ENCODE data around the gene IMMP2L. TPM values are rescaled to one million over a fixed set of nuclear protein-coding genes. Genes with fewer than 3 reads are reported as not detected.

IMMP2L gene
- total RNA-seq, 1 donor from 2014 or later, result 16.7 TPM

DNA sequence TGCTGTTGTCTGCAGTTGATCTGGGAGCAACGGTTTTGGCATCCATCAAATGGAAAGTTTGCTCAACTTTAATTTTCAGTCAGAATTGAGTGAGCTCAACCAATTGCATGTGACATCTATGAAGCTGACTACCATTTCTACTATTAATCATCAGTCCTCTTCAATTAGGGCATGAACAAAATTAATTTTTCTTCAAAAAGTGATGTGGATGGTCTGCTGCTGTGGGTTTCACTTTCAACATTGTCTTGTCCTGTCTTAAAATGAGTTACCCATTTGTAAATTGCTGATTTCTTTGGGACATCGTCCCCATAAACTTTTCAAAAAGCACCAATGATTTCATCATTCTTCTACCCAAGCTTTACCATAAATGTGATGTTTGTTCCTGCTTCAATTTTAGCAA is 648.0 kb downstream of the IMMP2L start:
- no peak for DNase-seq
- H3K4me3 Mint-ChIP-seq, result no peak overlapping the region
- intact Hi-C loops (cut with micrococcal nuclease), result no loop called here
- H3K4me1 Mint-ChIP-seq, result peaks cover 13% of the 10 kb centered on the region
- H3K27me3 Mint-ChIP-seq, result no peaks in the 10 kb centered on the region
- peaks cover 34% of the 10 kb centered on the region for H3K9me3 Mint-ChIP-seq
- peaks cover 10% of the 10 kb centered on the region for H3K36me3 Mint-ChIP-seq (ENCODE audit: low read depth)
- no peak overlapping the region for H3K27ac Mint-ChIP-seq

DNA sequence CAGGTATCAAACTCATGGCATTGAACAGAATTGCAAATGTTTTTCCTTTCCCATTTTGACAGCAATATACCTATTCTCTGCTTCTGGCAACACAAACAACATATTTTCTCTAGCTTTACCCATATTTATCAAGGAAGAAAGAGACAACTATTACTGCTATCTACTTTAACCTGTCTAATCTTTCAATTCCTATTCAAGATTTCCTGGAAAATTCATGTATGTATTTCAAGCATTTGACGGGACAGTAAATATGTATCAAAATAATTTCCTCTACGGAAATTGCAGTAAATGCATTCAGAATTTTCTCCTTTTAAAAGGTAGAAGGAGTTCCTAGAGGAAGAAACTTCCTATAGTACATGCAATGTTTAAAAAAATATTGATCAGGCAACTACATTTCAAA is 650.7 kb downstream of the IMMP2L start:
- Mint-ChIP-seq H3K4me3 (no peak overlapping the region), H3K27ac (no peak overlapping the region), H3K36me3 (ENCODE audit: low read depth) (peaks cover 9% of the 10 kb centered on the region), H3K27me3 (no peaks in the 10 kb centered on the region), H3K9me3 (peaks cover 31% of the 10 kb centered on the region), H3K4me1 (peaks cover 11% of the 10 kb centered on the region)
- intact Hi-C loops (cut with micrococcal nuclease), result no loop called here
- DNase-seq, result no peak

DNA sequence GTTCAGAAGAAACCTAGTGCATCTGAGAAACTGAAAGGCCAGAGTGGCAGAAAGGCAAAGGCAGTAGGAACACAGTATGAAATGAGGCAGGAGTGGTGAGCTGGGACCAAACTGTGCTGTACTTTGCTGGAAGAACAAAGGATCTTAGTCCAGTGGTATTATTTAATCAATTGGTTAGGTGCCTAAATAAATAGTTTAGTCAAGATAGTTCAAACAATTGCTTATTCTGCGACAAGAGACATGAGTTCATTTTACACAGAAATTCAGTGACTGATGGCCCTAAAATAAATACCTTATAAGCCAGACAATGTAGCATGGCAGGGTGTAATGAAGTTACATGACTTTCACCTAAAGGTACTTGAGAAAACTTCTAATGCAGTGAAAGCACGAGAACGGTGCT is 653.2 kb downstream of the IMMP2L start:
- DNase-seq, result no peak
- Mint-ChIP-seq H3K9me3 (peaks cover 26% of the 10 kb centered on the region), H3K36me3 (ENCODE audit: low read depth) (peaks cover 8% of the 10 kb centered on the region), H3K4me3 (no peak overlapping the region), H3K4me1 (peaks cover 29% of the 10 kb centered on the region), H3K27ac (no peak overlapping the region), H3K27me3 (no peaks in the 10 kb centered on the region)
- intact Hi-C loops (cut with micrococcal nuclease), result loop anchor here (5.0 kb wide), 3 partner anchors 103 to 183 kb away; partner anchors contain the start of gene LRRN3

DNA sequence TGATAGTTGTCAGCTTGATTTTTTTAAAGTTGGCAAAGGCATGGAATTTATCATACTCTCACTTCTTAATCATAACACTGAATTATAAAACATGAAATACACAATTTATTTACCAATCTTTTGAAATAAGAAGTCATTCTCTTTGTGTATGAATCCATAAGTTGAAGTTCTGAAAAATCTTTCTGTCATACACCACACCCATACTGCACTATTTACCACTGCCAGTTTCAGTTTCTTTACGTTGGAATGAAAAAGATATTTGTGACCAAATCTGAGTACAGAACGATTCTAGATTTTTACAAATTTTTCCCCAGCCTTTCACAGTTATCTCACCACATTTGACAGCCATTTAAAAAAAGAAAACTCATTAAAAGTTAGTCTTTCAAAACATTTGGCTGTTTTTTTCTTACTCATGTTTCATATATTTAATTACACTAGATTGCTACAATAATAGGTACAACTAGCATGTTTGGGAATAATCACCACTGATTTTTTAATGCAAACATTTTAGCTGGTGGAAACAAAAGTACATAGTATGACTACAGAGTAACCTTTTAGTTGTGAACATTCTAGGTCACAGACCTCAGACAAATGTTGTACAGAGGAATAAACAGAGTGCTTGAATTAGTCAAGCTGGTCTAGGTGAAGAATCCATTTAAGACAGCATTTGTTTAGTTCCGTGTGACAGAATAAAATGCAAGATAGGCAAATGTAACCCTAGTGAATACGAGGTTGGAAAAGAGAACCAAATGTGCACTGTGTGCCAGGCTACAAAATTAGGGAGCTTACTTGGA is 656.3 kb downstream of the IMMP2L start:
- Mint-ChIP-seq H3K4me1 (peaks cover 34% of the 10 kb centered on the region), H3K27me3 (no peaks in the 10 kb centered on the region), H3K36me3 (ENCODE audit: low read depth) (peaks cover 13% of the 10 kb centered on the region), H3K9me3 (peaks cover 28% of the 10 kb centered on the region), H3K27ac (peak overlapping the region; percentile 16), H3K4me3 (peak overlapping the region; percentile 48)
- DNase-seq, result no peak
- intact Hi-C loops (cut with micrococcal nuclease), result loop anchor here (5.0 kb wide), 3 partner anchors 106 to 186 kb away; partner anchors contain the start of gene LRRN3

DNA sequence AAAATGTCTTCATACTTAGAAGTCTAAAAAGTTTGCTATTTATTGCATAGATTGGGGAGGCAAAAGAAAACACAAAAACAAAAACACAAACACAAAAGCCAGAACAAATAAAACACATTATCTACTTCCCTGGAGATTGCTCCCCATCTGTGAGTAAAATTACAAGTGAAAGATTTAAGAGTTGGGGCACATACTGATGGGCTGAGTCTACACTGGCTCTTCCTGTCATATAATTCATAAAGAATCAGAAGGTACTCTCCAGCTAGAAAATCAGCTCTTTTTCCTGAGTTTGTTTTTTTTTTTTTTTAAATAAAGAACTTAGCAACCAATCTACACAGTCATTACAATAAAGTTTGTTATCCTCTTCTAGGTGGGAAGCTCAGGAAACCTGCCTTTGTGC is 663.8 kb downstream of the IMMP2L start:
- Mint-ChIP-seq H3K4me1 (peaks cover 4% of the 10 kb centered on the region), H3K36me3 (ENCODE audit: low read depth) (peaks cover 6% of the 10 kb centered on the region)
- intact Hi-C loops (cut with micrococcal nuclease), result no loop called here

DNA sequence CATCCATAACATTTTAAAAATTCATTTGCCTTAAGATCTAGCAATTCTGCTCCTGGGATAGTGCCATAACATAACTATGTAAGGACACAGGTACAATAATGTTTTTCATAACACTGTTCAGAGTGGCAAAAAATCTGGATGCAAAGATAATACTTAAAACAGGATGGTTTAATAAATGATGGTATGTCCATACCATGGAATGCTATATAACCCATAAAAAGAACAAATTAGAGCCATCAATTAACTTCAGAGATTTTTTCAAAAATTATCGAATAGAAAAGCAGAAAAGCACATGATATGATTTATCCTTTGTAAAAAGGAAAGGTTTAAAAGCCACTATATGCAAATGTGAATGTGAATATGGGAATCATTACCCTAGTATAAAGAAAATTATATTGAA is 664.8 kb downstream of the IMMP2L start:
- Mint-ChIP-seq H3K27ac (no peak overlapping the region), H3K9me3 (peaks cover 24% of the 10 kb centered on the region), H3K4me1 (peaks cover 2% of the 10 kb centered on the region), H3K36me3 (ENCODE audit: low read depth) (peaks cover 6% of the 10 kb centered on the region), H3K27me3 (no peaks in the 10 kb centered on the region), H3K4me3 (no peak overlapping the region)
- no peak for DNase-seq
- intact Hi-C loops (cut with micrococcal nuclease), result no loop called here

More for the DNA sequence above, 663.8 kb downstream of the IMMP2L start:
- H3K9me3 Mint-ChIP-seq, result peaks cover 29% of the 10 kb centered on the region
- no peak overlapping the region for H3K27ac Mint-ChIP-seq
- H3K4me3 Mint-ChIP-seq, result no peak overlapping the region
- DNase-seq, result no peak
- no peaks in the 10 kb centered on the region for H3K27me3 Mint-ChIP-seq

DNA sequence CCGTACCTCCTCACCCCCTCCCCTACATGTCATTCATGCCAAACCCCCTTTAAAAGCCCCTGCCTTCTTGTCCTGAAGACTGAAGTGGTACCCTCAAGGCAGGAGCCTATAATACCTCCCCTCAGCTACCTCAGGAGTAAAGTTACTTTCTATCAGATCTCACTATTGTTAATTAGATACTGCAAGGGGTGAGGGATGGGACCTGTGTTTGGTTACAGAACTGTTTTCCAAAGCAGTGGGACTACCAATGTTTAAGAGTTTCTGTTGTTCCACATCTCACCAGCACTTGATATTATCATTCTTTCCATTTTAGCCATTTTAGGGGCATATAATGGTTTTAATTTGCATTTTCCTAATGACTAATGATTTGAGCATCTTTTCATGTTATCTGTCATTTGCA is 668.2 kb downstream of the IMMP2L start:
- Mint-ChIP-seq H3K36me3 (ENCODE audit: low read depth) (peaks cover 8% of the 10 kb centered on the region), H3K27ac (no peak overlapping the region), H3K9me3 (peaks cover 26% of the 10 kb centered on the region), H3K4me3 (no peak overlapping the region), H3K27me3 (no peaks in the 10 kb centered on the region), H3K4me1 (peaks cover 11% of the 10 kb centered on the region)
- intact Hi-C loops (cut with micrococcal nuclease), result no loop called here
- DNase-seq, result no peak

DNA sequence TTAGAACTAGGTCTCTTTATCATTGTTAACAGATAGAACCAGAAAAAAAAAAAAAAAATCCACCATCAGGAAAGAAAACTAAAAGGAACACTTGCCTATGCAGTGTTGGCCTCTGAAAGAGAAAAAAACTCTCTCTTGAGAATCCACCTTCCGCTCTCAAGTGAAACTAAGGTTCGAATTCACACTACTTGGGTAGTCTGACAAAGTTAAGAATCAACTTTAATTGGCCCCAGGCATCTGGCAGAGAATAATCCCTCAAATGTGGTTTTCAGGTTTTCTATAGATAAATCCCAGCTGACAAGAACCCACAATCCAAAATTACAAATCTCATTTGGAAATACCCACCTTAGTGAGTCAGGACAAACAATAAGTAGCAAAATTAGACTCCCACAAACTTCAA is 671.1 kb downstream of the IMMP2L start:
- H3K27ac Mint-ChIP-seq, result peak overlapping the region; percentile 20
- no peak for DNase-seq
- intact Hi-C loops (cut with micrococcal nuclease), result no loop called here
- no peaks in the 10 kb centered on the region for H3K27me3 Mint-ChIP-seq
- H3K4me3 Mint-ChIP-seq, result no peak overlapping the region
- peaks cover 6% of the 10 kb centered on the region for H3K36me3 Mint-ChIP-seq (ENCODE audit: low read depth)
- H3K9me3 Mint-ChIP-seq, result peaks cover 23% of the 10 kb centered on the region
- H3K4me1 Mint-ChIP-seq, result peaks cover 9% of the 10 kb centered on the region

DNA sequence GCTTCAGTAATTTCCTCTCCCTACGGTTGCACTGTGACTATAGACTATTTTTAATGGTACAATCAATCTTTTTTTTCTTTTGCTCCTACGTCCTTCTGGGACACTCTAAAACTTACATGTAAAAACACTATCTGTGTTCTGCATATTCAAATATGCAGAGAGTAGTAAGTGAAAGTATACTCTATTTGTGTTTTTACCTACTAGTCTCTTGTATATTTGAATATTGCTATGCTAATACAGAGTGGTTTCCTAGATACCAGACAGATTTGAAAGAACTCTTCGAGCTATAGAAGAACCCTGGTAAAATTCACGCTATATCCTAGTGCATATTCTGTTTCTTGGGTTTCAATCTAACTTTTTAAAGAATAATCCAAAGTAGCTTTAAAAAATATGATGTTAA is 672.2 kb downstream of the IMMP2L start:
- peaks cover 23% of the 10 kb centered on the region for H3K9me3 Mint-ChIP-seq
- H3K36me3 Mint-ChIP-seq (ENCODE audit: low read depth), result peaks cover 6% of the 10 kb centered on the region
- H3K4me1 Mint-ChIP-seq, result peaks cover 9% of the 10 kb centered on the region
- H3K27me3 Mint-ChIP-seq, result no peaks in the 10 kb centered on the region
- H3K4me3 Mint-ChIP-seq, result no peak overlapping the region
- H3K27ac Mint-ChIP-seq, result no peak overlapping the region
- intact Hi-C loops (cut with micrococcal nuclease), result no loop called here
- DNase-seq, result no peak

DNA sequence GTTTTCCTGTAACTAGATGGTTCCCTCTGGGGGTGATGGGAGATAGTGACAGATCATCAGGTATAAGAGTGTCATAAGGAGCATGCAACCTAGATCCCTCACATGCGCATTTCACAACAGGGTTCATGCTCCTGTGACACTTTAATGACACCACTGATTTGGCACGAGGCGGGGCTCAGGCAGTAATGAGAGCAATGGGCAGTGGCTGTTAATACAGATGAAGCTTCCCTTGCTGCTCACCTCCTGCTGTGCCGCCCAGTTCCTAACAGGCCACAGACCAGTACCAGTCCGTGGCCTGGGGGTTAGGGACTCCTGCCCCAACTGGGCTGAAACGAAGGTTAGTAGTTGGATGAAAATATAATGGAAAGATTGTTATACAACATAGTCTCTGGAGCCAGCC is 673.0 kb downstream of the IMMP2L start:
- H3K9me3 Mint-ChIP-seq, result peaks cover 19% of the 10 kb centered on the region
- H3K27me3 Mint-ChIP-seq, result no peaks in the 10 kb centered on the region
- no peak overlapping the region for H3K27ac Mint-ChIP-seq
- no peak overlapping the region for H3K4me3 Mint-ChIP-seq
- DNase-seq, result no peak
- intact Hi-C loops (cut with micrococcal nuclease), result loop anchor here (5.0 kb wide), 1 partner anchor 88 kb away; no protein-coding TSS in a partner anchor
- H3K36me3 Mint-ChIP-seq (ENCODE audit: low read depth), result peaks cover 3% of the 10 kb centered on the region
- peaks cover 9% of the 10 kb centered on the region for H3K4me1 Mint-ChIP-seq

DNA sequence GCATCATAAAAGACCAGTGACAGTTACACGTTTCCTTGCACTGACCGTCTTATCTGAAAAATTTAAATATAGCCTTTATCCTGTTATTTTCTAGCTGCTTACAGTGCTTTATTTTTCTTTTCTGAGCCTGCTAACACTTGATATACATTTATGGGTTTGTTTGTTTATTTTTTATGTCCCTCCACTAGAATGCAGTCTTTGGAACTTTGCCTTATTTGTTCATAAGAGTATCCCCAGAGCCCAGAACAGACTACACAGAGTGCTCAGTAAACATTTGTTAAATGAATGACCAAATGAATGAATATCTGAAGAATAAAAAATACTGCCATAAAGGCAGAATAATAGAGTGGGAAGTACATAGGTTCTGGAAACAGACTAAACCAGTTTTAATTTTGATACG is 673.7 kb downstream of the IMMP2L start:
- Mint-ChIP-seq H3K36me3 (ENCODE audit: low read depth) (peaks cover 2% of the 10 kb centered on the region), H3K27me3 (no peaks in the 10 kb centered on the region), H3K27ac (no peak overlapping the region), H3K4me1 (peaks cover 9% of the 10 kb centered on the region), H3K4me3 (no peak overlapping the region), H3K9me3 (peaks cover 13% of the 10 kb centered on the region)
- DNase-seq, result no peak
- intact Hi-C loops (cut with micrococcal nuclease), result loop anchor here (5.0 kb wide), 1 partner anchor 89 kb away; no protein-coding TSS in a partner anchor

DNA sequence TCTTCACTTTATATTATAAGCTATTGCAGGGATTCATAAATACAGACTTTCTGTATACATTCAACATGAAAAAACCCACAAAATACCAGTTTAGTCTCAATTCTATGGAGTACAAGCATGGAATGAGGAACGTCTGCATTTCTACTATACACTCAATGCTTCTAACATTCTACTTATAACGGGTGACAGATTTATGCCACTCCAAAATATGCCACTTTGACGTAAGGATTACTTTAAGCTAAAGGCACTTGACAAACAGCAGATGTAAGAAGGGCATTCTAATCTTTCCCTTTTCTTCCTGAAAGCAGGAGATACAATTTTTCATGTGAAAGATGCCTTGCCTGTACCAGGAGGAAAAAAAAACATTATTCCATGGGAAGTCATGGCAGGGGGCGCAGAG is 676.8 kb downstream of the IMMP2L start:
- H3K36me3 Mint-ChIP-seq (ENCODE audit: low read depth), result peaks cover 4% of the 10 kb centered on the region
- DNase-seq, result no peak
- peaks cover 9% of the 10 kb centered on the region for H3K9me3 Mint-ChIP-seq
- intact Hi-C loops (cut with micrococcal nuclease), result loop anchor here (5.0 kb wide), 1 partner anchor 92 kb away; no protein-coding TSS in a partner anchor
- H3K4me3 Mint-ChIP-seq, result no peak overlapping the region
- no peaks in the 10 kb centered on the region for H3K27me3 Mint-ChIP-seq
- H3K4me1 Mint-ChIP-seq, result peaks cover 11% of the 10 kb centered on the region
- H3K27ac Mint-ChIP-seq, result no peak overlapping the region

DNA sequence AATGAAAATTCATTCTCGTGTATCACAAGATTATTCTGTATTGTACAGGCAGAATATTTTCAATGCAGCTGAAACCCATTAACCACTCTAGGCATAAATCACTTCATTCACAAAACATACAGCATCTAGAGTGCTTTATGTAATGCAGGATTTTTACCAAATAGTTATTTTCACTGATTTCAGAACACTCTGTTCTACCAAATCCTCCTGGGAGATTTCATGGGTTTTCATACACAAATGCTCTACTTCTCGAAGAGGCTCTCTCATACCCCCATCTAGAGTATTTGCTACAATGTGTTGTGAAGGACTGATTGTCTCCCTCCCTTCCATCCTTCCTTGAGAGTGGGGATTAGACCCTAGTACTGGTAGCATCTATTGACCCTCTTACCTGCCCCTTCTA is 680.6 kb downstream of the IMMP2L start:
- Mint-ChIP-seq H3K4me3 (no peak overlapping the region), H3K36me3 (ENCODE audit: low read depth) (peaks cover 5% of the 10 kb centered on the region), H3K27me3 (no peaks in the 10 kb centered on the region), H3K9me3 (no peaks in the 10 kb centered on the region), H3K27ac (no peak overlapping the region), H3K4me1 (peaks cover 6% of the 10 kb centered on the region)
- intact Hi-C loops (cut with micrococcal nuclease), result no loop called here
- DNase-seq, result no peak

DNA sequence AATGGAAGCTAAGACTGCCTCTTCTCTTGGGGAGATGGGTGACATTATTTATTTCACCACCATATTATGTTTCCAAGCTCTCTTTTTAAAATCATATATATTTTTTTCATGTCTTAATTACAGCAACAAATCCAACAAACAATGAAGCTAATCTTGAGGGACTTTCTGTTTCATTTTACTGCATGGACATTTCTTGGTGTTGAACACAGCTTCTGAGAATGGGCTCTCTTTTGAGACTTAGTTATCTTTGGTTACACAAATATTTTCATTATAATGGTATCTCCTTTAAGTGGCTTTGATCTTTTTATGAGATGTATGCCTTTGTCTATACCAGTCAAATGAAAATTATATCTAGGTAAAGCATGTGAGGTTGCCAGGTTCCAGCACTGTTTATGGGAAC is 681.3 kb downstream of the IMMP2L start:
- no peak for DNase-seq
- H3K27ac Mint-ChIP-seq, result no peak overlapping the region
- peaks cover 6% of the 10 kb centered on the region for H3K4me1 Mint-ChIP-seq
- intact Hi-C loops (cut with micrococcal nuclease), result no loop called here
- H3K27me3 Mint-ChIP-seq, result no peaks in the 10 kb centered on the region
- peaks cover 4% of the 10 kb centered on the region for H3K9me3 Mint-ChIP-seq
- H3K4me3 Mint-ChIP-seq, result no peak overlapping the region
- peaks cover 5% of the 10 kb centered on the region for H3K36me3 Mint-ChIP-seq (ENCODE audit: low read depth)

Data from activated CD4-positive, alpha-beta T cell treated with anti-CD3 and anti-CD28 coated beads, Interleukin-2, amount 10 ng/mL, durations not matched to agents 24 days and 14 days (primary cell).